GM21737 (cell line): ENCODE data around the gene SURF6.
"Not testable (repeated sequence)": the region's sequence is repeated elsewhere in the genome, so short reads cannot be mapped to it uniquely, and the experiment has no call there.

Experiments
- ATAC-seq: cut with Tn5 transposase; IDR thresholded peaks from one replicate; pipeline ENCODE4 v1.9.1; 2021; ENCODE audit warnings: mild to moderate bottlenecking, moderate library complexity; ENCODE audit not compliant: unreplicated experiment

SURF6 gene

DNA sequence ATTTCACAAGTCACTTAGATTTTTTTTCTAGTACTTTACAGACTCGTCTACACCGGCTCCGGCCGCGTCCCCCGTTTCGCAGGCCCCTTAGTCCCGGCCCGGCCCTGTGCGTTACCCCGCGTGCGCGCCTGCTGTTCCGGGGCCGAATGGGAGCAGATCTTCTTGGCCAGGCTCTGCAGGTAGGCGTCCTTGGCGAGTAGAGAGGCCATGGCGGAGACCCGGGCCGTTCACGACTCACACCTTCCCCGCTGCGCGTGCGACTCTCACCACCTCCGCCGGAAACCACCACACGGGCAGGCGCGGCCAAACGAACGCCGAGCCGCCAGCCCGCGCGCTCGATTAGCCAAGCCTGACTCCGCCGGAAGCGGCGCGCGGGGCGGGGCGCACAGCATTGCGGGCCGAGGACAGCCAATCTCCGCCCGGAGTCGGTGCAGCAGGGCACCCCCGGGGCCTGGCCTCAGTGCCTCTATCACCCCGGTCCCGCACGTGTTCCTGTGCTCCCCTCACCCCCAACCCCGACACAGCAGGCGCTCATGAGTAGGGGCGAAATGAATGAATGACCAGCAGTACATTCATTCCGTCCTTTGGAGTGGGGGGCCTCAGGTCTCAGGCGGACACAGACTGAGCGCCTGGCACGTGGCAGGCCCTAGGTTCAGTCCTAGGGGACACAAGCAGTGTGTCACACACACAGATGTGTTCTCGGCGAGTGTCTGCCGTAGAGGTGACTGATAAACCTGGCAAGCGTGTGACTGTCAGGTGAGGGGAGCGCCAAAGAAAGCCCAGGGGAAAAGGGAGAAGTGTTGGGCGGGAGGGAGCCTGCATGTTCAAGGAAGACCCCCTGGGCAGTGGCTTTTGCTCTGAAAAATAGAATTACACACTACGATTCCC is at the start of gene SURF6:
Gene SURF6 (minus strand): TSS at position 265 of the 888 bp plus-strand sequence. CDS start 56 bp downstream, at position 209.
- peak; percentile 72 for ATAC-seq

DNA sequence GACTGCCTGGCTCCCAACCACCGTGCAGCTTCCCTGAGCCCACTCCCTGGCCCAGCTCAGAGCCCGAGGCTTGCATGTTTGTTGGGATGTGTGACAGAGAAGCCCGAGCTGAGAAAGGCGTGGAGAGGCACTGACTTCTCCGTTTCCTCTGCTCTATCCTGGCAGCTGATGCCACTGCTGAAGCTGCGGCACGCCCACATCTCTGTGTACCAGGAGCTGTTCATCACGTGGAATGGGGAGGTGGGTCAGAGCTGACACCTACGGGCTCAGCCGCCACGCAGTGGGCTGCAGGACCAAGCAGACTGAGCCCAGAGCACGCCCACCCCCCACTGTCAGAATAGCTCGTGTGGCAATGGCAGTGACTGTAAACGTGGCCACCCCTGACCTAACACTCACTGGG is 49.5 kb upstream of the SURF6 start:
- no peak for ATAC-seq

DNA sequence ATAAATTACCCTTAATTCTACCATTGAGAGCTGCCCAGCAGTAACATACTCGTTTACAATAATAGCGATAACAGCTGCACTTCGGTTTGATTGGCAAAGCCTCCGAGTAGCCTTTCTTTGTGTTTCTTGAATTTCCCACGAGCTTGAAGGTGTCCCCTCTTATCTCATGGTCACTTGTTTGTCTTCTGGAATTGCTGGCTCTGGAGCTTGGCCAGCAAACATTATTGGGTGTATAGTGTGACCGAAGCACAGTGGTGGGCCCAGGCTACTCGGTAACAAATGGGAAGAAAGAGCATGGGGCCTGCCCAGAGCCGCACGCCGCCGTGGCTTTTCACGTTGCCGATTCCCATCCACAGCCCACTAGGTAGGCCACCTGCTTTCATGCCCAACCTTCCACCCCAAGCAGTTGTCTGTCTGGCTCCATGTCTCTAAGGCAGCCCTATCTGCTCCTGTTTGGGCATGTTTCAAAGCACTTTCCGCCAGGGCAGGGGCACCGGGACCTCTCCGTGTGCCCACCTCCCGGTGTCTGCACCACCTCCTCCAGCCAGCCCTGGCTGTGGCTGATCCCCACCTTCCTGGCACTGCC is 48.8 kb upstream of the SURF6 start:
- no peak for ATAC-seq

DNA sequence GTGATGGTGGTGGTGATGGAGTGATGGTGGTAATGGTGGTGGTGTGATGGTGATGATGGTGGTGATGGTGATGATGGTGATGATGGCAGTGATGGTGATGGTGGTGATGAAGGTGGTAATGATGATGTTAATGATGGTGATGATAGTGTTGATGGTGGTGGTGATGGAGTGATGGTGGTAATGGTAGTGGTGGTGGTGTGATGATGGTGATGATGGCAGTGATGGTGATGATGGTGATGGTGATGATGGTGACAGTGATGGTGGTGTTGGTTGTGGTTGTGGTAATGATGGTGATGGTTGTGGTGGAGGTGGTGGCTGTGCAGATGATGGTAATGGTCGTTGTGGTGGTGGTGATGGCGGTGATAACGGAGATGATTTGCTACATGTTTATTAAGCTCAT is 47.5 kb upstream of the SURF6 start:
- no peak for ATAC-seq

DNA sequence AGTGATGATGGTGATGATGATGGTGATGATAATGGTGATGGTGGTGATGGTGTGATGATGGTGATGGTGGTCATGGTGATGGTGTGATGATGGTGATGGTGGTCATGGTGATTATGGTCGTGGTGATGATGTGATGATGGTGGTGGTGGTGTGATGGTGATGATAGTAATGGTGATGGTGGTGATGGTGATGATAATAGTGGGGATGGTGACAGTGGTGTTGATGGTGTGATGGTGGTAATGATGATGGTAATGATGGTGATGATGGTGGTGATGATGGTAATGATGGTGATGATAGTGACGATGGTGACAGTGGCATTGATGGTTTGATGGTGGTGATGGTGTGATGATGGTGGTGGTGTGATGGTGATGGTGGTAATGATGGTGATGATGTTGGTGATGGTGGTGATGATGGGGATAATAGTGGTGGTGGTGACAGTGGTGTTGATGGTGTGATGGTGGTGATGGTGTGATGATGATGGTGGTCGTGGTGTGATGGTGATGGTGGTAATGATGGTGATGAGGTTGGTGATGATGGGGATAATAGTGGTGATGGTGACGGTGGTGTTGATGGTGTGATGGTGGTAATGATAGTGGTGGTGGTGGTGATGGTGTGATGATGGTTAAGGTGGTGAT is 46.6 kb upstream of the SURF6 start:
- ATAC-seq: no peak

DNA sequence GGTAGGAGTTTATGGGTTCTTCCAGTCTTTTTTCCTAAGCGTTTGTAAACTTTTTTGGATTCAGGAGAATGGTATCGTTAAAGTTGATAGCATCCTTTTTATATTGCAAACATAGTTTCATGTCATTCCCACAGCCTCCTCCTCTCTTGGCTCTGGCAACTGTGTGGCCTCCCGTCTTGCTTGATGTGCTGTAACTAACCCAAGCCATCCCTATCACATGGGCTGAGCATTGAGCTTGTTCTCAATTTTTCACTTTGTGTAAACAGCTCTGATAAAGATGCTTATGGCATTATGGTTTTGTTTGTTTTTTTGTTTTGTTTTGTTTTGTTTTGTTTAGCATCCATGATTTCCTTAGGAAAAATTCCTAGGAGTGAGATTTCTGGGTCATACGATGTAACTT is 44.7 kb upstream of the SURF6 start:
- ATAC-seq: no peak

DNA sequence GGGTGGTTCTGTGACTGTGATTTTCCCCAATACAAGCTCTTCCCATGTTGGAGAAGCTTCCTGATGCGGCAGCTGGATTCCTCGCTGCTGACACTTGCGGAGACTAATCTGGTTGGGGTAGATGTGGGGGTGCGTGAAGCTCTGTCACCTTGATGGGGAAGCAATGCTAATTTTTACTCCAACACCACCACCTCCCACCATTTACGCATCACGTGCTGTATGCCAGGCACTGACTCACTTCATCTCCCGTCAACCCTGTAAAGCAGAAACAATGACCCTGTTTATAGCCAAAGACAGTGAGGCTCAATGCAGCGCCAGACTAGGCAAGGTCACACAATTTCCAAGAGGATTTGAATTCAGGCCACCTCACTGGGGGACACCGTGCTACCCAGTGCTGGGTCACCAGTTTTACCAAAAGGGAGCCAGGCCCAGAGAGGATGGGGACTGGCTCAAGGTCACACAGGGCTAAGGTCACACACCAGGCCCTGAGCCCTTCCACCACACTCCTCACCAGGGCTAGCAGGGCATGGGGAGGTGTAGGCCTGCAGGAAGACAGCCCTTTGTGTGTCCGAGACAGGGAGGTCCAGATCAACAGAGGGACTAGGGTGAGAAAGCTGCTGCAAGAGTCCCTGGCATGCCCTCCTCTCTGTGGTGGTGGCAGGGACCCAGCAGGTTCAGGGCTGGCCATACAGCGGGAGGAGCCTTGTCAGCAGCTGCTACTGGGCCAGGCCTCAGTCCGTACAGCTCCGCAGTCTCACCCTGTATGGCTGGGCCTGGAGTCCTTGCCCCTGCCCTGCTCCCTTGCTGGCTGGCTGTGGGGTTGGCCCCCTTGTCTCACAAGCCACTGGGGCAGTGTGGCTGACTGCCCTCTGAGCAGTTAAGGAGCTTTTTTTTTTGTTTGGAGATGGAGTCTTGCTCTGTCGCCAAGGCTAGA is 43.4 kb upstream of the SURF6 start:
- ATAC-seq: no peak

DNA sequence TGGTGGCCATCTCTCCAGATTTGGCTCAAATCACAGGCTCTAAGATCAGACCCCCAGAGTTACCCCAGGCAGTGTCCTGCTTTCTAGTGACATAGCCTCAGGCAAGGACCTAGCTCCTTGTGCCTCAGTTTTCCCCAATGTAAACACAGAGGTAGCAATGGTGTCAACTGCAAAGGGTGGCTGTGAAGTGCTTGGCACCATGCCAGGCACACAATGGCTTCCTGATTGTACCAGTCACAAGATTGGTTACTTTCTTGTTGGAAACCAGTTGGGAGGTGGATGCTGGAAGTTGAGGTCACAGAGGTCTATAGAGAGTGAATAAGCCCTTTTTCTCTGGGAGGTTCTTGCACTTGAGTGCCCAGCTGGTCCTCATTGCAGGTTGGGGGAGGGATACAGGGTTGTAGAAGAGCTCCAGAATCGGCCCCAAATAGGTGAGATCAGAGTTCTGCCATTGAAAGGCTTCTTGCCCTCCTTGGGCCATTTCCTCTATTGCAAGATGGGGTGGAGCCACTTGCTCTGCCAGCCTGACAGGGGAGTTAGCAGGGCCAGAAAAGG is 42.5 kb upstream of the SURF6 start:
- no peak for ATAC-seq

DNA sequence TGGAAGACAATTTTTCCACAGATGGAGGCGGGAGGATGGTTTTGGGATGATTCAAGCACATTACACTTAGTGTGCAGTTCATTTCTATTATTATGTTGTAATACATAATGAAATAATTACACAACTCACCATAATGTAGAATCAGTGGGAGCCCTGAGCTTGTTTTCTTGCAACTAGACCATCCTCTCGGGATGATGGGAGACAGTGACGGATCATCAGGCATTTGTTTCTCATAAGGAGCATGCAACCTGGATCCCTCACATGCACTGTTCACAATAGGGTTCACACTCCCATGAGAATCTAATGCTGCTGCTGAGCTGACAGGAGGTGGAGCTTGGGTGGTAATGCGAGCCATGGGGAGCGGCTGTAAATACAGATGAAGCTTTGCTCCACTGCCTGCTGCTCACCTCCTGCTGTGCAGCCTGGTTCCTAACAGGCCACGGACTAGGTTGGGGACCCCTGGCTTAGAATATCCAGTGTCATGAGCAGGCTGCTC is 41.8 kb upstream of the SURF6 start:
- no peak for ATAC-seq

DNA sequence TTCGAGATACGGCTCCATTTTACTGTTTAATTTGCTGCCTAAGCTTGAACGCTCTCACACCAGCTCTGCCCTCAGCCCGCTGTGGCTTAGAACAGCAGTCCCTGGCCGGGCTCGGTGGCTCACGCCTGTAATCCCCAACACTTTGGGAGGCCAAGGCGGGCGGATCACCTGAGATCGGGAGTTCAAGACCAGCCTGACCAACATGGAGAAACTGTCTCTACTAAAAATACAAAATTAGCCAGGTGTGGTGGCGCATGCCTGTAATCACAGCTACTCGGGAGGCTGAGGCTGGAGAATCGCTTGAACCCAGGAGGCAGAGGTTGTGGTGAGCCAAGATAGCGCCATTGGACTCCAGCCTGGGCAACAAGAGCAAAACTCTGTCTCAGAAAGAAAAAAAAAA is 41.3 kb upstream of the SURF6 start:
- ATAC-seq: not testable (repeated sequence)

DNA sequence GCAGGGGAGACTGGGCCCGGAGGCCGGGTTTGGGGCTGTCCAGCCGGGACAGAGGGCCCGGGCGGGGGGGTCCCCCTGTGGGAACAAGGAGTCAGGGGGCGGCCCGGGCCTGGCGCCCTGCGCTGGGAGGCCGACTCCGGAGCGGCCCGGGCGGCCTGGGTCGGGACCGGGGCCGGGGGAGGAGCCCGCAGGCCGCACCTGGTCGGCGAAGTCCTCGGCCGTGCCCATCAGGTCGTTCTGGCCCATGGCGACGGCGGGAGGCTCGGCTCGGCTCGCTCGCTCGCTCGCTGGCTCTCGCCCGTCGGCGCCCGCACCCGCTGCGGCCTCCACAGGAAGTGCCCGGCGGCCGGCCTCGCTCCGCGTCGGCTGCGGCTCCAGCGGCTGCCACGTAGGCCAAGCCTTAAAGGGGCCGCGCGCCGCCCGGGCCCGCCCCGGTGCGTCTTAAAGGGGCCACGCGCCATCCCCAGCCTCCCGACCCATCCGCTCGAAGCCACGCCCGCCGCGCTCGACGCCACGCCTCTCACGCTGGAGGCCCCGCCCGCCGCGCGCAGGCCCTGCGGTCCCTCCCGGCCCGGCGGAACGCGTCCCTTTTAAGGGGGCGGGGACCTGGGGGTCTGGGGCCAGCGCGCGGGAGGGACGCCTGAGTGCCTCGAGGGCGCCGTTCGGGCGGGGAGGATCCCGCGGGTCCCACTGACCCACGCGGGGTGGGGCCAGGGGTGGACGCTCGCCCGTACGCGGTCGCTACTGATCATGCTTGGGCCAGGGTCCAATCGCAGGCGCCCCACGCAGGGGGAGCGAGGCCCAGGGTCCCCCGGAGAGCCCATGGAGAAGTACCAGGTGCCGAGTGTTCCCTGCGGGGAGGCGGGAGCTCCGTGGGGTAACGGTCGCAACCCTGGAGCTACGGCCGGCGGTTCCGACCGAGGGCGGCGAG is 40.0 kb upstream of the SURF6 start, which contains the start of the genes STKLD1 and SURF4:
Gene STKLD1 (plus strand): TSS at position 643 of the 931 bp plus-strand sequence. CDS start 108 bp downstream, at position 751.
Gene SURF4 (minus strand): TSS at position 337 of the 931 bp plus-strand sequence. CDS start 91 bp downstream, at position 246.
- peak; percentile 88 for ATAC-seq

DNA sequence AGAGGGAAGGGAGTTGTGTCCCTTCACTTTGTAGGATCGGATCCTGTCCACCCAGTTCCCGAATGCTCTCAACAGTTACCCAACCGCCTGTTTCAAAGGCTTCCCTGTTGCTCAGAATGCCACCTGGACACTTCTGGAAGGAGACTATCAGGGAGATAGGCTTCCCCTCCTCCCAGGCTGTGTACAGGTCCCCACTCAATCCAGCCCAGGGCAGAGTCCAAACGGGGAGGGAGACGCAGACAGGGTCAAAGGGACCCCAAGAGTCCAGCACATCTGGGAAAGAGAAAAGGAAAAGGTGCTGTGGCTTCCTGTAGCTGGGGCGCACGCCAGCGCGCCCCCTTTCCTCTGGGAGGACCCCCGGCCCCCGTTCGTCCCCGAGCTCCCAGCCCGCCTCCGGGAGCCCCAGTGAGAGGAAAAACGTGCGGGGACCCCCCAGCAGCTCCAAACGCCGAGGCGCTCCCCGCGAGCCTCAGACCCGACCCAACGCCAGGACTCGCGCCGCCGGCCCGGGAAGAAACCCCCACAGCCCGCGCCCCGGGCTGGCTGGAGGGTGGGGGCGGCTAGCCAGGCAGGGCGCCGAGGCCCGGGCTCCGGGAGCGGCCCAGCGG is 39.2 kb upstream of the SURF6 start:
- peak; percentile 3 for ATAC-seq

DNA sequence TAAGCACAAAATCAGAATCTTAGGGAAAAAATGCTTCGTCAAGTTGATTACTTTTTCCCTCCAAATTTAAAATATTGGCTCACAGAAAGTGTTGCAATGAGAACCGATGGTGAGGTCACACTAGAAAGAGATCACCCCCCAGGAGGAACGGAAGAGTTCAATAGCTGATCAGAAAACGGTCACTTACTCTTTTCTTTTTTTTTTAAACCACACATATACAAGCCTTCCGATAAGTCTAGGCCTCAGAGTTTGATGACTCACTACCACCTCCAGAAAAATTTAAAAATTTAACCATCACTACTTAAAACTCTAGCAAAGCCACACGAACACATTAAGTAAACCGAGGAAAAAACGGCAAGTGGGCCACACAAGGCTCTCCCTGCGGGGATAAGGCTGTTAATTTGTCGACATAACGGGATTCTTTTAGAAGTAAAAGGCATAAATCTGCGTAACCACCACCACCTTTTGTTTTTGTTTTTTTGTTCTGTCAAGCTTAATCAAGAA is 38.7 kb upstream of the SURF6 start:
- ATAC-seq: no peak

DNA sequence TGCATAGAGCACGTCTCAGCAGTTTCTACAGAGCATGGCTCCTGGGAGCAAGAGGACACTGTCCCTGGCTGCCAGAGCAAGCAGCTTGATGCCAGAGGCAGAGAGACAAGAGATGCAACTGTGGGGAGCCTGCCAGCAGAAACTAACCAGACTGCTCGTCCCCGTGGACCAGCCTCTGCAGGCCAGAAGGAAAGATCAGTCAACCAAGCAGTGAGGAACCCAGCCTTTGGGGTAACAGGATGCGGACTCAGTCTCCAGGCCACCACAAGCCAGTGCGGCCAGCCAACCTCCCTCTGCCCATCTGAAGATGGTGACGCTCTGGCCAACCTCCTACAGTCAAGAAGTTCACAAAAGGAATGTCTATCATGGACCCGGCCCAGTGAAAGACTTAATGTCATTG is 36.2 kb upstream of the SURF6 start:
- no peak for ATAC-seq

DNA sequence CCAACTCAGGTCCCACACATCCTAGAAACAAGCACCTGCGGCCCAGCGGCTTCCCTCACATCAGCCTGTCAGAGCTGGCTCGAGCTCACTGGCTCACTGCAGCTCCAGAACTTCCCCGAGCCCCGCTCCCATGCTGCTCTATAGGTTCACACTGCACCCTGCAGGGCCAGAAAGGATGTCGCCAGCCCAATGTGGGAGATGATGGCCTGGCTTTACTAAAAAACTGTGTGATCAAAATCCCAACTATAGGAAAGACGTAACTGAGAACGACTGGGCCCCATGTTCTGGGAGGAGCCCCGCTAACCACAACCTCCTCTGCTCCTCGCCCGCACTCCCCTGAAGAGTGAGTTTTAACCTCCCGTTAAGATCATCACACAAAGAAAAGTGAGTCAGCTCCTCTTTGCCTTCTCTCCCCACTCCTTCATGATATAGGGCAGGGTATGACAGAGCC is 35.3 kb upstream of the SURF6 start:
- ATAC-seq: no peak

DNA sequence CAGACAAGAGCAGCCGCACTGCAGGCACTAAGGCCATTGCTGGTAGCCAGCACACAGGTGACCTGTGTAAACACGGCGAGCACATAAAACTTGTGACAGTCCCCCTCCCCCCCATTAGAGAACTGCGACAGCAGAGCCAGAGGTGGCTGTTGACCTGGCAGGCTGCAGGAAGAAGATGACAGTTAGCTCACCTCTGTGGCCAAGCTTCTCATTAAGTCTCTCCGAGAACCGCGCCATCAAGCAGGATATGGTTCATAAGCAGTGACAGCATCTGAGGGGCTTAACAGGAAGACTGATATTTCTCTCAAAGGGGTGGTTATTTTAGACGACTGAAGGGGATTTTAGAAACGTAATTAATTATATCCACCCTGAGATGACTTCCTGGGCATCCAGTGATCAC is 34.7 kb upstream of the SURF6 start:
- no peak for ATAC-seq

DNA sequence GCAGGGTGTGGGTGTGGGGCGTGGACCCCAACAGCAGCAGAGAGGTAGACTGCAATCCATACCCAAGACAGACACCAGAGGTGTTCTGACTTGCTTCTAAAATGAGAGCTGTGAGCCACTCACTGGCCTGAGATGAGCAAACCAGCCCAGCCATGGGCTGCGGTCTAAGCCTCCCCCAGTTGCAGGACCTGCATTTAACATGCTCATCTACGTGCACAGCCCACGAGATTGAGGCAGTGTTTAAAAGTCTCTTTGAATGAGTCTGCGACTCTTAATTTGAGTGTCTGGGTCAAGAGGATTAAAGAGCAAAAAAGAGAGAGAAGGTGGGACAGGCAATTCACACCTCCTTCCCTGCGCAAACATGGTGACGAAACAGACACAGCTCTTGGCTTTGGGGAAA is 33.9 kb upstream of the SURF6 start:
- no peak for ATAC-seq

DNA sequence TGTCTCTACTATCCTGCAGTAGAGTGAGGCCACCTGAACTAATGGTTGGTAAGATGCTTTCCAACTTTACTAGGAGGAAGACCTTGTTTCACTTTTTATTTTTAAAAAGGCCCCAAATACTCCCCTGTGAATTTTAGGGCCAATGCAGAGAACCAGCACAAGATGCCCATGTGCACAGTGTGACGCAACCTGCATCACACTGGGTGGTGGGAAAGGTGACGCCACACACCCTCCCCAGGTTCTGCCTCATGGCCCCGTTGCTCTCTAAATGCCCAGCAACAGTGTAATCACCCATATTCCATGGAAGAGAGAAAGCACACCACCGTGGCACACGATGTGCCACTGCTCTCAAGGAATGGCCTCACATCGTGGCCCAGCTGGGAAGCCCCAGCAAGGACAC is 33.4 kb upstream of the SURF6 start:
- no peak for ATAC-seq
